Activated effector memory CD4-positive, alpha-beta T cell treated with Interleukin-2 at 50 U/mL for 16 hours (primary cell): ENCODE measurements around the gene B3GALT4.

Experiments
- DNase-seq: peaks from one replicate; pipeline ENCODE4 v3.0.0-alpha.2; 2020

B3GALT4 gene

GRCh38 chr6:33292996-33293682 lies 16.2 kb downstream of the B3GALT4 start:
- DNase-seq: no peak

- DNase-seq: no peak
These were observed 17.3 kb downstream of the B3GALT4 start for GRCh38 chr6:33294086-33294823.

- DNase-seq: no peak
These were observed 18.9 kb downstream of the B3GALT4 start for GRCh38 chr6:33295621-33296369.

- DNase-seq: no peak
These were observed 20.0 kb downstream of the B3GALT4 start for GRCh38 chr6:33296797-33297405.

- no peak for DNase-seq
These were observed 20.6 kb downstream of the B3GALT4 start for GRCh38 chr6:33297406-33297955.

- peak; percentile 31 for DNase-seq
These were observed 21.2 kb downstream of the B3GALT4 start for GRCh38 chr6:33297956-33298772.

- DNase-seq: peak; percentile 62
These were observed 21.9 kb downstream of the B3GALT4 start, which contains the start of gene RGL2 for GRCh38 chr6:33298773-33299236. Gene RGL2, minus strand, starts transcription at chr6:33298942. Its CDS starts 332 bp downstream, at chr6:33298610.

- peak; percentile 91 for DNase-seq
These were observed 22.5 kb downstream of the B3GALT4 start for GRCh38 chr6:33299237-33299944.

GRCh38 chr6:33301877-33302276 lies 25.0 kb downstream of the B3GALT4 start:
- DNase-seq: no peak

- no peak for DNase-seq
These were observed 27.3 kb downstream of the B3GALT4 start for GRCh38 chr6:33304216-33304615.

GRCh38 chr6:33305052-33305451 lies 28.1 kb downstream of the B3GALT4 start:
- DNase-seq: no peak

- DNase-seq: no peak
These were observed 29.4 kb downstream of the B3GALT4 start for GRCh38 chr6:33306356-33306755.

GRCh38 chr6:33312361-33313104 lies 35.6 kb downstream of the B3GALT4 start:
- DNase-seq: peak; percentile 69

- DNase-seq: peak; percentile 20
These were observed 36.3 kb downstream of the B3GALT4 start for GRCh38 chr6:33313105-33313708.

- peak; percentile 69 for DNase-seq
These were observed 37.0 kb downstream of the B3GALT4 start, which contains the start of gene TAPBP for GRCh38 chr6:33313709-33314514. Gene TAPBP, minus strand, starts transcription at chr6:33314078. Its CDS starts 37 bp downstream, at chr6:33314041.

- DNase-seq: peak; percentile 48
These were observed 37.6 kb downstream of the B3GALT4 start for GRCh38 chr6:33314515-33314942.

- no peak for DNase-seq
These were observed 38.2 kb downstream of the B3GALT4 start for GRCh38 chr6:33314943-33315792.
